ENCODE measurements around the gene ZMYM2.

- no peak for TF ChIP-seq CTCF (conservative IDR thresholded peaks at IDR 0.05; ENCODE audit: low read length)
- TF ChIP-seq EZH2phosphoT487 (IDR thresholded peaks at IDR 0.05; ENCODE audit: borderline replicate concordance): no peak
These were observed 171.5 kb downstream of the ZMYM2 start for GRCh38 chr13:20130012-20130411.

Measured in Loucy (cell line).